DMS 273 treated with DMSO at 0.1 percent for 48 hours (cell line): ENCODE data around the gene NCS1.

Experiments used
- DNase-seq: peaks from one replicate; lab custom pipeline; 2025; lab: John Stamatoyannopoulos, UW

NCS1 gene

DNA sequence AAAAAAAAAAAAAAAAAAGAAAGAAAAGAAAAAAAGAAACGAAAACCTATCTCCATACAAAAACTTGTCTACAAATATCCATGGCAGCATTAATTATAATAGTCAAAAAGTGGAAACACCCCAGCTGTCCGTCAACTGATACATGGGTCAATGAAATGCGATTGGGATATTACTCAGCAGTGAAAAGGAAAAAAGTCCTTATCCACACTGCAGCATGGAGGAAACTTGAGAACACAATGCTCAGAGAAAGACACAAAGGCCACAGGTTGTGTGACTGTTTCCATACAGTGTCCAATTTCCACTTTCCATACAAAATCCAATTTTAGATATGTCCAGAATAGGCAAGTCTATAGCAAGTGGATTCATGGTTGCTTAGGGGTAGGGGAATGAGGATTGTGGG is 24.3 kb upstream of the NCS1 start:
- DNase-seq, result no peak

GRCh38 chr9:130149031-130149430 is 23.2 kb upstream of the NCS1 start:
- no peak for DNase-seq

DNA sequence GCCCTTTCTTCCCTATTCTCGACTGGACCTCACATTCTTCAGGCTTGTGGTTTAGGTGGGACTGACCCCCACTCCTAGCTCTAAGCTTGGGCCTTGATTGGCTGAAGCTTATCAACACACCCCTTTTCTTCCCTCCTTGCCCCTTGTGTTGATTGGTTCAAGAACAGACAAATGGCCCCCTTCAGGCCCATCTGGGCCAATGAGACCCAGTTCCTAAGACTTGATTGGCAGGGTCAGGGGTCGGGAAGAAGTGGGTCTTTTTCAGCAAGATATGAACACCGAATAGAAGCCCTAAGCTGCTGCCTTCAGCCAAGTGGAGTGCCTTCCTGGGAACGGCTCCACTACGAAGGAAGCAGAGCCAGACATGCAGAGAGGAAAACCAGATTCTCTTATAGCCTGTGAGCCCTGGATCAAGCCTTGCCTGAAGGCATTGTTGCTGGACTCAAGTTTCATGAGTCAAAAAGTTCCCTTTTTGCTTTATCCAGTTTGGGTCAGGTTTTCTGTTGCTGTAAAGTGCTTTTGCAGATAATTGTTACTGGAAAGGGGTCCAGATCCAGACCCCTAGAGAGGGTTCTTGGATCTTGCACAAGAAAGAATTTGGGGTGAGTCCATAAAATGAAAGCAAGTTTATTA is 22.4 kb upstream of the NCS1 start:
- no peak for DNase-seq

- DNase-seq, result no peak
Observed at GRCh38 chr9:130150779-130151382, 21.3 kb upstream of the NCS1 start.

- DNase-seq, result no peak
Observed at GRCh38 chr9:130154816-130155215, 17.4 kb upstream of the NCS1 start.

DNA sequence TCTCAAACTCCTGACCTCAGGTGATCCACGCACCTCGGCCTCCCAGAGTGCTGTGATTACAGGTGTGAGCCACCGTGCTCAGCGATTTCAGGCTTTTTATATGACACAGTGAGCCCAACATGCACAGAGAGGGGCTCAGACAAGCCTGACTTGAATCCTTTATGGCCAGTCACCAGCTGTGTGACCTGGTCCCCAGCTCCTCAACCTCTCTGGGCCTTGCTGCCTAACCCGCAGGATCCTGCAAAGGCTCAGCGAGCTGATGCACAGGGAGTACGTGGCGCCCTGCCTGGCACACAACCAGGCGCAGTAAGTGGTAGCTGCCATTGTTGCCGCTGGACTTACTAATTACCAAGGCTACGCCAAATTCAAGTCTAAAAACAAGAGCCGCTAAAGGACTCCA is 16.6 kb upstream of the NCS1 start:
- no peak for DNase-seq

- DNase-seq, result no peak
Observed at GRCh38 chr9:130156672-130157071, 15.5 kb upstream of the NCS1 start.

GRCh38 chr9:130157079-130157478 is 15.1 kb upstream of the NCS1 start:
- DNase-seq, result no peak

DNA sequence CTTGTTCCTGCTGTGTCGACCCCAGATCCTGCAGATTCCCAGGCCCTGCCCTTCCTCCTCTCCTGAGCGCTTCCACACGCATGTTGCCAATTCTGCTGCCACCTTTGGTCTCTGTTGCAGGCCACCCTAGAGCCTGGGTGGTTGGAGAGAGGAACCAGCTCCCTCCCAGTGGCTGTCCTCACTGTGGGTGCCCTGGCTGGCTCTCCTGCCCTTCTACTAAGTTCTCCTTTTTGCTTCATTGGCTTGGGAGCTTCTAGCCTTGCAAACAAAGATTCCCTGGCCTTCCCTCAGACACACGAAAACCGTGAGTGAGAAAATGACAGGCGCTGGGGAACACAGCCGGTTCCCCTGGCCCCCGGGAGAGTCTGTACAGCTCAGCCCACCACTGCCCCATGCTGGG is 14.2 kb upstream of the NCS1 start:
- no peak for DNase-seq

- DNase-seq, result no peak
Observed at GRCh38 chr9:130159057-130159456, 13.1 kb upstream of the NCS1 start.

DNA sequence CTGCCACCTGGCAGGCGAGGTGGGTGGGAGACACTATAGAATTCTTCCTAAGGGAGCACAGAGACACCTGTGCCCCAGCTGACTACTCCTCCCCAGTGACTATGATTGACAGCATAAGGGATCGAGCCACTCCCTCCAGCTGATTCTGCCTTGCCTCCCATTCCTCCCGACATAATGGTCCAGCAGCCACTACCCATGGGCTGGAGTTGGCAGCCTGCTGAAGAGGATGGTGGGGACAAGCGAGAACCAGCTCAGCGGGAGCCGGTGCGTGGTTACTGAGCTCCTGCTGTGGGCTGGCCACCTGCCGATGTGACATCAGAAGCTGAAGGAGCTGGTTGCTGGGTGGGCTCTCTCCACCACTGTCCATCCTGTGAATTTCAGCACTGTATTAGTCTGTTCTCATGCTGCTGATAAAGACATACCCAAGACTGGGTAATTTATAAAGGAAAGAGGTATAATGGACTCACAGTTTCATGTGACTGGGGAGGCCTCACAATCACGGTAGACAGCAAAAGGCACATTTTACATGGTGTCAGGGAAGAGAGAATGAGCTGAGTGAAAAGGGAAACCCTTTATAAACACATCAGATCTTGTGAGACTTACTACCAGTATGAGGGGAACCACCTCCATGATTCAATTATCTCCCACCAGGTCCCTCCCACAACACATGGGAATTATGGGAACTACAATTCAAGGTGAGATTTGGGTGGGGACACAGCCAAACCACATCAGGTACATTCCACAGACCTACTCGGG is 12.1 kb upstream of the NCS1 start:
- no peak for DNase-seq

DNA sequence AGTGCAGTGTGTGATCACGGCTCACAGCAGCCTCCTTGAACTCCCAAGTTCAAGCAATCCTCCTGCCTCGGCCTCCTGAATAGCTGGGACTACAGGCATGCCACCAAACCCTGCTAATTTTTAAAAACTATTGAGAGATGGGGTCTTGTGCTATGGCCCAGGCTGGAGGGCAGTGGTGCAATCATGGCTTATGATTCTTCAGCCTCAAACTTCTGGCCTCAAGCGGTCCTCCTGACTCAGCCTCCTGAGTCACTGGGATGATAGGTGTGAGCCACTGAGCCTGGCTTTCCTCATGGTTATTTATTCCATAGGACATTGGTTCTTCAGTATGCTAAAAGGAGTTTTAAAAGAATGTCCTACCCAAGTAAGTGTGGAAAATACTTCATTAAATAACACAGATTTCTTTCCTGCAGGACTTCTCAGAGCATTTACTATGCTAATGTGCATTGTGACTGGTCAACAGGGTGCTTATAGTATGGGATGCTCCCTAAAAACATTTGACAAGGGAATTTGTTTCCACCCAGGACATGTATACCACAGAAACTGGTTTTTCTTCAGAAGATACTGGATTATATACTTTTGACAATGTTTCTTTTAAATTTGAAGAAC is 11.2 kb upstream of the NCS1 start:
- DNase-seq, result no peak

GRCh38 chr9:130165579-130165978 is 6.6 kb upstream of the NCS1 start:
- no peak for DNase-seq

GRCh38 chr9:130166399-130166798 is 5.8 kb upstream of the NCS1 start:
- no peak for DNase-seq

DNA sequence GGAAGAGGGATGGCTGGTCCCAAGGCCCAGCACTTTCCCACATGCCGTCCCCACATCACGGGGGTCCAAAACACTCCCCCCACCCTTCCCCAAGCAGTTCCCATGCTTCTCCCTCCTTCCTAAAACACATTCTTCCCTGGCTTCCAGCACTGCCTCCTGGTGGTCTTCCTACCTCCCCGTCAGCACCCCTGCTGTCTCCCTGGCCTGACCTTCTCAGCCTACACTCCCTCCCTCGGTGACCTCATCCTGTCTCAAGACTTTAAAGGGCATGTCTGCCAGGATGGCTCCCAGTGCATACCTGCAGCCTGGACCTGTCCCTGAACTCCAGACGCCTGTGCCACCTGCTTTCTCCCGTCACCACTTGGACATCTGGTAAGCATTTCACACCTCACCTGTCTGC is 4.3 kb upstream of the NCS1 start:
- no peak for DNase-seq

- DNase-seq, result no peak
Observed at GRCh38 chr9:130171226-130172148, 717 bp upstream of the NCS1 start.

GRCh38 chr9:130172858-130173665 is 858 bp downstream of the NCS1 start:
- no peak for DNase-seq

- DNase-seq, result no peak
Observed at GRCh38 chr9:130173666-130173983, 1.4 kb downstream of the NCS1 start.

- no peak for DNase-seq
Observed at GRCh38 chr9:130174025-130174424, 1.8 kb downstream of the NCS1 start.

GRCh38 chr9:130174920-130175321 is 2.7 kb downstream of the NCS1 start:
- no peak for DNase-seq

DNA sequence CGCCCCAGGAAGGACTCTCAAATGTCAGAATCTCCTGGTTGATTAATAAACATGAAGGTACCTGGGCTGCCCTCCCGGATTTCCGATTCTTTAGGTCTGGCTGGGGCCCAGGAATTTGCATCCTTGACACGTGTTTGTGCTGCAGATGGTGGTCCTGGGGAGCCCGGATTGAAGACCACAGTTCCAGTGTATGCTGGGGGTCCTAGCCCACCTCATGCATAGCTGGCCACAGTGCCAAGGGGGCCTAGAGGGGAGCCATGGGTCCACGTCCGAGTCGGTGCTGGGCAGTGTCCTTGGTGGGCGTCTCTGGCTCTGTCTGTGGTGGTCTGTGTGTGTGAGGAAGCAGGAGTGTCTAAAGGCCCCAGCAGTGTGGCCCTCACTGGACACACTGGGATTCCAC is 3.2 kb downstream of the NCS1 start:
- DNase-seq, result no peak
